A549 (cell line): ENCODE results near the gene SF3B4. TPM values are rescaled to one million over a fixed set of nuclear protein-coding genes. Genes with fewer than 3 reads are reported as not detected.

Source experiments
- ATOH8 ChIP-seq: fragments of 250-450 bp; sonication (Bioruptor Pico); IDR thresholded peaks from 2 replicates; pipeline ENCODE4 v1.5.0; 2020; ENCODE audit warnings: low read depth, mild to moderate bottlenecking, moderate library complexity
- BHLHE40 ChIP-seq: IDR thresholded peaks from 2 replicates; pipeline ENCODE4 v1.6.1; 2012; ENCODE audit warnings: low read depth, low read length, inconsistent platforms
- CBX2 ChIP-seq: fragments of 200-600 bp; sonication (generic); IDR thresholded peaks from 2 replicates; pipeline ENCODE4 v1.6.1; 2016; ENCODE audit warnings: low read depth, mild to moderate bottlenecking, borderline replicate concordance
- CBX8 ChIP-seq: fragments of 200-600 bp; sonication (generic); IDR thresholded peaks from 2 replicates; pipeline ENCODE4 v1.6.1; 2016
- CEBPB ChIP-seq, 2 experiments: fragments of >200 bp in 1 of 2; sonication (Bioruptor Twin) in 1 of 2; formaldehyde crosslinking in 1 of 2; IDR thresholded peaks; 2 replicates each; pipeline ENCODE4 v1.6.1; 2012 to 2016
- CTCF ChIP-seq: fragments of >200 bp; sonication (Bioruptor Twin); formaldehyde crosslinking; IDR thresholded peaks from 3 replicates; pipeline ENCODE4 v1.5.1; 2016
- E2F6 ChIP-seq: IDR thresholded peaks from 2 replicates; pipeline ENCODE4 v1.6.1; 2012; ENCODE audit warnings: low read depth, borderline replicate concordance
- EHF ChIP-seq: fragments of 250-450 bp; sonication (Bioruptor Pico); IDR thresholded peaks from 2 replicates; pipeline ENCODE4 v1.5.0; 2020; ENCODE audit warnings: mild to moderate bottlenecking
- EHMT2 ChIP-seq: fragments of 200-600 bp; sonication (generic); IDR thresholded peaks from 2 replicates; pipeline ENCODE4 v1.6.1; 2016; ENCODE audit warnings: antibody characterized with exemption, low read depth, mild to moderate bottlenecking, moderate library complexity
- EP300 ChIP-seq, 2 experiments: fragments of >200 bp; sonication (Bioruptor Twin); formaldehyde crosslinking; IDR thresholded peaks; 2 replicates in 1 of 2; 3 replicates in 1 of 2; pipeline ENCODE4 v1.6.1; 2016 to 2017
- FOSB ChIP-seq: fragments of 250-450 bp; sonication (Bioruptor Pico); IDR thresholded peaks from 2 replicates; pipeline ENCODE4 v1.5.0; 2020; ENCODE audit warnings: mild to moderate bottlenecking, moderate library complexity
- FOSL2 ChIP-seq, 2 experiments: fragments of 450-650 bp in 1 of 2; fragments of >200 bp in 1 of 2; sonication (Bioruptor Twin) in 1 of 2; formaldehyde crosslinking; IDR thresholded peaks; 2 replicates each; pipeline versions ENCODE4 v1.5.0 to v1.6.1; 2016 to 2020; ENCODE audit warnings: mild to moderate bottlenecking in 1 of 2, moderate library complexity in 1 of 2
- FOXS1 ChIP-seq: fragments of 250-450 bp; sonication (Bioruptor Pico); IDR thresholded peaks from 2 replicates; pipeline ENCODE4 v1.5.0; 2020; ENCODE audit warnings: mild to moderate bottlenecking, moderate library complexity
- GATA3 ChIP-seq: IDR thresholded peaks from 2 replicates; pipeline ENCODE4 v1.6.1; 2012; ENCODE audit warnings: borderline replicate concordance
- HES2 ChIP-seq: fragments of >200 bp; sonication (Bioruptor Twin); formaldehyde crosslinking; IDR thresholded peaks from 2 replicates; pipeline ENCODE4 v1.6.1; 2016
- HMGXB4 ChIP-seq: fragments of 250-450 bp; sonication (Bioruptor Pico); IDR thresholded peaks from 2 replicates; pipeline ENCODE4 v1.5.0; 2021; ENCODE audit warnings: mild to moderate bottlenecking, moderate library complexity, borderline replicate concordance
- HOXA7 ChIP-seq: fragments of 250-450 bp; sonication (Bioruptor Pico); IDR thresholded peaks from 2 replicates; pipeline ENCODE4 v1.5.0; 2020; ENCODE audit warnings: mild to moderate bottlenecking, moderate library complexity
- HOXB13 ChIP-seq: fragments of 250-450 bp; sonication (Bioruptor Pico); IDR thresholded peaks from 2 replicates; pipeline ENCODE4 v1.5.0; 2020; ENCODE audit warnings: low read depth, mild to moderate bottlenecking, moderate library complexity
- HOXB5 ChIP-seq: fragments of 250-450 bp; sonication (Bioruptor Pico); IDR thresholded peaks from 2 replicates; pipeline ENCODE4 v1.5.0; 2020; ENCODE audit warnings: mild to moderate bottlenecking, moderate library complexity
- MAFK ChIP-seq: fragments of 450-650 bp; IDR thresholded peaks from 2 replicates; pipeline ENCODE4 v1.6.1; 2014; ENCODE audit not compliant: partially characterized antibody
- MAX ChIP-seq: IDR thresholded peaks from 2 replicates; pipeline ENCODE4 v1.6.1; 2012
- NFE2L2 ChIP-seq: fragments of 150-350 bp; conservative IDR thresholded peaks from 2 replicates; pipeline ENCODE4 v1.6.1; 2014; ENCODE audit warnings: low read length
- NR3C1 ChIP-seq: fragments of >200 bp; sonication (Bioruptor Twin); formaldehyde crosslinking; IDR thresholded peaks from 3 replicates; pipeline ENCODE4 v1.6.1; 2017
- PHF8 ChIP-seq: fragments of 200-600 bp; sonication (generic); IDR thresholded peaks from 2 replicates; pipeline ENCODE4 v1.6.1; 2016; ENCODE audit warnings: low read depth, mild to moderate bottlenecking, antibody characterized with exemption, moderate library complexity, borderline replicate concordance
- POLR2A ChIP-seq: IDR thresholded peaks from 2 replicates; pipeline ENCODE4 v1.6.1; 2012; ENCODE audit warnings: mild to moderate bottlenecking, low read length
- RAD21 ChIP-seq, 2 experiments: fragments of >200 bp in 1 of 2; sonication (Bioruptor Twin) in 1 of 2; formaldehyde crosslinking in 1 of 2; IDR thresholded peaks in 1 of 2; conservative IDR thresholded peaks in 1 of 2; 2 replicates in 1 of 2; 3 replicates in 1 of 2; pipeline ENCODE4 v1.6.1; 2012 to 2018; ENCODE audit warnings: inconsistent platforms in 1 of 2
- RNF2 ChIP-seq: fragments of 200-600 bp; sonication (generic); IDR thresholded peaks from 2 replicates; pipeline ENCODE4 v1.6.1; 2016; ENCODE audit warnings: low read depth, mild to moderate bottlenecking, antibody characterized with exemption, moderate library complexity, borderline replicate concordance
- SREBF2 ChIP-seq: fragments of 450-650 bp; IDR thresholded peaks from 2 replicates; pipeline ENCODE4 v1.6.1; 2014; ENCODE audit warnings: mild to moderate bottlenecking, moderate library complexity
- TFCP2L1 ChIP-seq: fragments of 250-450 bp; sonication (Bioruptor Pico); IDR thresholded peaks from 2 replicates; pipeline ENCODE4 v1.5.0; 2021; ENCODE audit warnings: mild to moderate bottlenecking
- USF2 ChIP-seq: fragments of 450-650 bp; IDR thresholded peaks from 2 replicates; pipeline ENCODE4 v1.6.1; 2014; ENCODE audit warnings: antibody characterized with exemption
- ZFP36 ChIP-seq: fragments of 450-650 bp; IDR thresholded peaks from 2 replicates; pipeline ENCODE4 v1.6.1; 2014; ENCODE audit warnings: borderline replicate concordance; ENCODE audit not compliant: partially characterized antibody
- ZNF302 ChIP-seq: fragments of 250-450 bp; sonication (Bioruptor Pico); IDR thresholded peaks from 2 replicates; pipeline ENCODE4 v1.9.0; 2021; ENCODE audit warnings: inconsistent platforms, mild to moderate bottlenecking, moderate library complexity
- ZSCAN20 ChIP-seq: fragments of 250-450 bp; sonication (Bioruptor Pico); IDR thresholded peaks from 2 replicates; pipeline ENCODE4 v1.8.0; 2022; ENCODE audit warnings: mild to moderate bottlenecking, moderate library complexity
- polyA plus RNA-seq, 4 experiments: library from polyadenylated mRNA; depleted of rRNA in 3 of 4; stranded (reverse); fragments of >200 nt; fragmentation: RNase III in 1 of 4; extraction: RNeasy Plus Mini Kit Qiagen cat#74134 plus additional on column Dnase treatment in 1 of 4; gene quantifications; 2 replicates in 3 of 4; 3 replicates in 1 of 4; pipeline ENCODE4 v1.2.3, GENCODE V29; 2011 to 2017

The SF3B4 gene
- polyA plus RNA-seq, 2 of the 4 experiments (the other 2 are of a cell fraction): 71.2 to 94.6 TPM

- no peak for TF ChIP-seq ZNF302
- TF ChIP-seq BHLHE40: no peak
- no peak for TF ChIP-seq EHF
- no peak for TF ChIP-seq CBX2
- no peak for TF ChIP-seq USF2
- no peak for TF ChIP-seq RNF2
- TF ChIP-seq SREBF2: no peak
- TF ChIP-seq MAX: peak; percentile 54; the same call in 1 of the 2 replicates
- 0 out of 2 replicates have a peak, but pooled peaks have one; percentile 6 for TF ChIP-seq TFCP2L1 (CRISPR knock-in tag)
- TF ChIP-seq ZFP36: no peak
- TF ChIP-seq EP300 (IDR thresholded peaks at IDR 0.05): no peak
- TF ChIP-seq POLR2A: peak; percentile 56
- TF ChIP-seq RAD21 (conservative IDR thresholded peaks at IDR 0.05 in 1 of 2, IDR thresholded peaks at IDR 0.05 in 1 of 2): peak; percentile 65 to 68; a peak in 4 of 5 replicates
- TF ChIP-seq FOSL2 (IDR thresholded peaks at IDR 0.05): no peak
- no peak for TF ChIP-seq FOSL2 (CRISPR knock-in tag; IDR thresholded peaks at IDR 0.05)
- no peak for TF ChIP-seq EHMT2
- TF ChIP-seq HOXB13 (CRISPR knock-in tag): no peak
- no peak for TF ChIP-seq CEBPB (IDR thresholded peaks at IDR 0.05)
- TF ChIP-seq PHF8: 0 out of 2 replicates have a peak, but pooled peaks have one; percentile 7
- TF ChIP-seq NR3C1: no peak
- TF ChIP-seq CBX8: no peak
- TF ChIP-seq CTCF: peak; percentile 69
- TF ChIP-seq GATA3: no peak
- no peak for TF ChIP-seq HMGXB4 (CRISPR knock-in tag)
- TF ChIP-seq E2F6: no peak
- no peak; the same call in 1 of the 2 replicates for TF ChIP-seq FOXS1
- TF ChIP-seq MAFK: no peak
- no peak for TF ChIP-seq ATOH8 (CRISPR knock-in tag)
- TF ChIP-seq HOXA7 (CRISPR knock-in tag): 0 out of 2 replicates have a peak, but pooled peaks have one; percentile 24
- TF ChIP-seq HES2: no peak
- TF ChIP-seq NFE2L2: no peak
- TF ChIP-seq FOSB (CRISPR knock-in tag): no peak
- no peak for TF ChIP-seq ZSCAN20 (CRISPR knock-in tag)
- no peak for TF ChIP-seq HOXB5
These were observed 39.2 kb downstream of the SF3B4 start (continued) for GRCh38 chr1:149888247-149888998.
